ENCODE data around the gene PHKA1. TPM values are rescaled to one million over a fixed set of nuclear protein-coding genes. Genes with fewer than 3 reads are reported as not detected.

Gene PHKA1
- total and polyA plus RNA-seq, 2 donors (not counting 1 experiment from before 2014, with no cell fraction given): 2.0 to 9.1 TPM

- Histone ChIP-seq H3K4me1 (ENCODE audit: control insufficient read depth, extremely low read depth, insufficient read depth, low read length) (no peaks in the 10 kb centered on the region), H3K36me3 (ENCODE audit: control insufficient read depth, insufficient read depth, low read length) (no peaks in the 10 kb centered on the region), H3K4me2 (ENCODE audit: extremely low read depth, insufficient read depth, low read length) (no peak overlapping the region), H3K4me3 (replicated peaks in 1 of 4; ENCODE audit: control extremely low read depth in 1 of 4, insufficient read depth in 1 of 4, low read depth in 3 of 4, low read length in 4 of 4) (no peak overlapping the region), H3K9me3 (ENCODE audit: control insufficient read depth, insufficient read depth, low read depth, low read length) (no peaks in the 10 kb centered on the region), H3K9ac (ENCODE audit: insufficient read depth, low read length) (no peak overlapping the region), H2AFZ (ENCODE audit: low read length) (no peak overlapping the region), H3K27ac (ENCODE audit: insufficient read depth, low read length) (no peak overlapping the region), H3K79me2 (ENCODE audit: control insufficient read depth, insufficient read depth, low read length) (no peaks in the 10 kb centered on the region), H3K27me3 (ENCODE audit: control insufficient read depth, insufficient read depth, low read length) (no peaks in the 10 kb centered on the region), H4K20me1 (ENCODE audit: control insufficient read depth, extremely low read depth, insufficient read depth, low read length) (no peaks in the 10 kb centered on the region)
- TF ChIP-seq EZH2 (IDR thresholded peaks at IDR 0.05; ENCODE audit: low read length, missing control alignments) (no peak), CTCF (conservative IDR thresholded peaks at IDR 0.05 in 1 of 2, IDR thresholded peaks at IDR 0.05 in 1 of 2; ENCODE audit: low read depth in 1 of 2, low read length in 2 of 2) (no peak)
- DNase-seq (ENCODE audit: low read depth in 2 of 2): no peak
These were observed 54.4 kb downstream of the PHKA1 start for GRCh38 chrX:72659723-72660122.

- H3K4me1 ChIP-seq (ENCODE audit: control insufficient read depth, extremely low read depth, insufficient read depth, low read length): no peaks in the 10 kb centered on the region
- no peak overlapping the region for H2AFZ ChIP-seq (ENCODE audit: low read length)
- no peak for DNase-seq (ENCODE audit: low read depth in 2 of 2)
- H3K9ac ChIP-seq (ENCODE audit: insufficient read depth, low read length): no peak overlapping the region
- H3K27me3 ChIP-seq (ENCODE audit: control insufficient read depth, insufficient read depth, low read length): no peaks in the 10 kb centered on the region
- H4K20me1 ChIP-seq (ENCODE audit: control insufficient read depth, extremely low read depth, insufficient read depth, low read length): no peaks in the 10 kb centered on the region
- H3K9me3 ChIP-seq (ENCODE audit: control insufficient read depth, insufficient read depth, low read depth, low read length): no peaks in the 10 kb centered on the region
- H3K79me2 ChIP-seq (ENCODE audit: control insufficient read depth, insufficient read depth, low read length): no peaks in the 10 kb centered on the region
- no peak for TF ChIP-seq CTCF (conservative IDR thresholded peaks at IDR 0.05 in 1 of 2, IDR thresholded peaks at IDR 0.05 in 1 of 2; ENCODE audit: low read depth in 1 of 2, low read length in 2 of 2)
- H3K4me3 ChIP-seq (replicated peaks in 1 of 4; ENCODE audit: control extremely low read depth in 1 of 4, insufficient read depth in 1 of 4, low read depth in 3 of 4, low read length in 4 of 4): no peak overlapping the region
- H3K4me2 ChIP-seq (ENCODE audit: extremely low read depth, insufficient read depth, low read length): no peak overlapping the region
- no peak overlapping the region for H3K27ac ChIP-seq (ENCODE audit: insufficient read depth, low read length)
- H3K36me3 ChIP-seq (ENCODE audit: control insufficient read depth, insufficient read depth, low read length): no peaks in the 10 kb centered on the region
These were observed 62.0 kb downstream of the PHKA1 start for GRCh38 chrX:72652082-72652481.

- H3K9ac ChIP-seq (ENCODE audit: insufficient read depth, low read length): no peak overlapping the region
- no peaks in the 10 kb centered on the region for H3K27me3 ChIP-seq (ENCODE audit: control insufficient read depth, insufficient read depth, low read length)
- no peaks in the 10 kb centered on the region for H4K20me1 ChIP-seq (ENCODE audit: control insufficient read depth, extremely low read depth, insufficient read depth, low read length)
- H3K9me3 ChIP-seq (ENCODE audit: control insufficient read depth, insufficient read depth, low read depth, low read length): no peaks in the 10 kb centered on the region
- H3K4me3 ChIP-seq (replicated peaks in 1 of 4; ENCODE audit: control extremely low read depth in 1 of 4, insufficient read depth in 1 of 4, low read depth in 3 of 4, low read length in 4 of 4): no peak overlapping the region
- no peak for DNase-seq (ENCODE audit: low read depth in 2 of 2)
- no peaks in the 10 kb centered on the region for H3K4me1 ChIP-seq (ENCODE audit: control insufficient read depth, extremely low read depth, insufficient read depth, low read length)
- no peaks in the 10 kb centered on the region for H3K79me2 ChIP-seq (ENCODE audit: control insufficient read depth, insufficient read depth, low read length)
- no peak for TF ChIP-seq CTCF (conservative IDR thresholded peaks at IDR 0.05 in 1 of 2, IDR thresholded peaks at IDR 0.05 in 1 of 2; ENCODE audit: low read depth in 1 of 2, low read length in 2 of 2)
- no peak for TF ChIP-seq EZH2 (IDR thresholded peaks at IDR 0.05; ENCODE audit: low read length, missing control alignments)
- H3K4me2 ChIP-seq (ENCODE audit: extremely low read depth, insufficient read depth, low read length): no peak overlapping the region
- no peak overlapping the region for H3K27ac ChIP-seq (ENCODE audit: insufficient read depth, low read length)
- H3K36me3 ChIP-seq (ENCODE audit: control insufficient read depth, insufficient read depth, low read length): no peaks in the 10 kb centered on the region
- H2AFZ ChIP-seq (ENCODE audit: low read length): no peak overlapping the region
These were observed 69.2 kb downstream of the PHKA1 start for GRCh38 chrX:72644946-72645345.

Data from fibroblast of lung (primary cell).